Activated naive CD4-positive, alpha-beta T cell treated with Interleukin-2 at 50 U/mL for 16 hours (primary cell): ENCODE results near the gene MYF6.
"Not testable (repeated sequence)": the region's sequence is repeated elsewhere in the genome, so short reads cannot be mapped to it uniquely, and the experiment has no call there.

Source experiments
- DNase-seq: peaks from one replicate; pipeline ENCODE4 v3.0.0-alpha.2; 2020

MYF6 gene

DNA sequence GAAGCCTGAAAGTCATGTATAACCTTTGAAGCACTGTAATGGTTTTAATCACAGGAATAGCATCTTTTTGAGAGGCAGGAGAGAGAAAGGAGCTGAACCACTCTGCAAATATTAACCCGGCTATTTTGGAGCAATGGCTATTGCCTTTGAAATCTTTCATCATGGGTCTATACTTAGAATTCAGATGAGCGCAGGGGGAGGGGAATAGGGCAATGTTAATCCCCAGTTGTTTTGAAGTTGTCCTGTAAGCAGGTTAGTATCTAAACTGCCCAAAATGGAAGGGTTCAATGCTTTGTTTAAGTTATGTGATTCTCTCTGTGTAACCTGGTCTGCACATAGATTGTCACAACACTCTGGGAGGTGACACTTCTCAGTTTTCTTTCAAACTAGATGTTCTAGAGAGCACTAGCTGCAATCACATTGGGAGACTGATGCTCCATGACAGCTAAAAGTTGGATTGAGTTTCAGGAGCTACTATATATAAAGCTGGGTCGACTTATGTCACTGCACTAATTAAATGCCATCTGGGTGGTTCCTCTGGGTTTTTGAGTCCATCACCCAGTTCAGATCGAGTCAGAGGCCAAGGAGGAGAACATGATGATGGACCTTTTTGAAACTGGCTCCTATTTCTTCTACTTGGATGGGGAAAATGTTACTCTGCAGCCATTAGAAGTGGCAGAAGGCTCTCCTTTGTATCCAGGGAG lies at the start of gene MYF6:
MYF6 (plus strand) TSS at position 509 of the 704 bp plus-strand sequence; CDS start at position 595, 86 bp downstream.
- no peak for DNase-seq

DNA sequence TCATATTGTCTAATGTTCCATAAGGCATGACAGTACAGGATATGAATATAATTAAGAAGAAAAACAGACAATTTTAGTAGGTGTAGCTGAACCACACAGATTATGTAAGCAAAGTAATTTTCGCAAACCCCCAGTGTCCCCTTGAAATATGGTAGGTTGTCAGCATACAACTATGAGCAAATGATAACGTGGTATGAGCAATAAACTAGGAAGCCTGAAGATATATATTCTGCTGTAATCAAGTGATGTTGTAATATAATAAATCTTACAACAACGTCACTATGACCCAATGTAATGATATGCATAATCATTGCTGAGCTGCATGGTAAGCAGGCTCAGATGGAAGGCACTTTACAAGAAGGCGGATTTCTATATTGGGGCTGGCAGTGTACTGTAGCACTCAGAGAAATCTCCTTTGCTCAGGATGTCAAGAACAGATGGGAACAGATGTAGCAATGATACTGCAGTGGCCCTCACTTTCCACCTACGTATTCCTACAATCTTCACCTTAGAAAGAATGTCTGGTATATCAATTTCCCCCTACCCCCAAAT lies 47.8 kb upstream of the MYF6 start:
- DNase-seq = no peak

- no peak for DNase-seq
Measured at GRCh38 chr12:80662586-80662985, 44.8 kb upstream of the MYF6 start.

- no peak for DNase-seq
Measured at GRCh38 chr12:80670214-80670613, 37.2 kb upstream of the MYF6 start.

GRCh38 chr12:80676042-80676636 lies 31.3 kb upstream of the MYF6 start:
- DNase-seq = not testable (repeated sequence)

DNA sequence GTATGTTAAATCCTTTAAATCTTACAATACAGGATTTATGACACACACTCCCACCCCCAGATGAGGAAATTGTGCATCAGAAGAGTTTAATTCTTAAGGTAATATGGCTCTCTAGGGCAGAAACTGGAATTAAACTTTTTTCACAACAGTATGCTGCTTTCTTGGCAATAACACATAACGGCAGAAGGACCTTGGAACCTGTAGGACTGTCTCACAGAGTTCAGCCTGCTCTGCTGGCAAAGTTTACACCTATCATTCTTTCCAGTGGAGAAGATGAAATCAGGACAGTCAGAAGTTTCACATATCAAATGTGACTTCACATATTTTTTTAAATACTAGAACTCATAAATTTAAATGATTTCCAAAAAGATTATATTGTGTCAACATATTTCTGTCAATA lies 30.6 kb upstream of the MYF6 start:
- no peak for DNase-seq

- no peak for DNase-seq
Measured at GRCh38 chr12:80677994-80678393, 29.4 kb upstream of the MYF6 start.

GRCh38 chr12:80679346-80680131 lies 27.9 kb upstream of the MYF6 start:
- DNase-seq = no peak

DNA sequence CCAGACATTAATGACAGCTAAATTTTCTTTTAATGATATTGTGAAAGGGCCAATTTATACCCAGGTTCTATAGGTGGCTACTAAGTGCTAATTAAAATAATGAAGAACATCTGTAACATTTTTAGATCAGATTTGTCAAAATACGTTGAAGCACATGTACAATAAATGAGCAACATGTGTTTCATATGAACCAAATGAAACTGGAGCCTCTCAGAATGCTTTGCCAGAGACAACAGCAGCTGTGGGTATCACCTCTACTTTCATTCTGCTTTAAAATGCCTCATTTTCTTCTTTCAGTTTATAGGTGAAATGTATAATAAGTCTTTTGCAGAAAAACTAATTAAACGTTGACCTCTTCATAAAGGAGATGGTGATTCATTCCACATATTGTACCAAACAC lies 26.1 kb upstream of the MYF6 start:
- no peak for DNase-seq

GRCh38 chr12:80681786-80682185 lies 25.6 kb upstream of the MYF6 start:
- no peak for DNase-seq

- DNase-seq = no peak
Measured at GRCh38 chr12:80684077-80684495, 23.3 kb upstream of the MYF6 start.

GRCh38 chr12:80690090-80690489 lies 17.3 kb upstream of the MYF6 start:
- DNase-seq = no peak

- DNase-seq = no peak
Measured at GRCh38 chr12:80690513-80690912, 16.9 kb upstream of the MYF6 start.

DNA sequence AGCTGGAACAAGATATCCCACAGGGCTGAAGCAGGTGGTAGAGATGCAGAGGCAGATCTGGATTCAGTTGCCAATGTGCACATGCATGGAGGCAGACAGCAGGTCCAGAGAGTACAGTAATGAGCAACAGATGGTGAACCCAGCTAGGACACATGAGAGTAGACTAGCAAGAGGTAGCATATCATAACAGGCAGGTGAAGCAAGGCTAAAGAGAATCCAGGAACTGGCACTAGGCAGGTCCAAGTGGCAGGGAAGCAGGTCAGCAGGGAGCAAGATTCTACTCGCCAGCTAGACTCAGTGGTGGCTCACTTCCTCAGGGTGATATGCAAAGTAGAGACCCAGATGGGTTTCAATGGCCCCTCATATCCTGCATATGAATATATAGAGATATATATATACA lies 15.3 kb upstream of the MYF6 start:
- no peak for DNase-seq

DNA sequence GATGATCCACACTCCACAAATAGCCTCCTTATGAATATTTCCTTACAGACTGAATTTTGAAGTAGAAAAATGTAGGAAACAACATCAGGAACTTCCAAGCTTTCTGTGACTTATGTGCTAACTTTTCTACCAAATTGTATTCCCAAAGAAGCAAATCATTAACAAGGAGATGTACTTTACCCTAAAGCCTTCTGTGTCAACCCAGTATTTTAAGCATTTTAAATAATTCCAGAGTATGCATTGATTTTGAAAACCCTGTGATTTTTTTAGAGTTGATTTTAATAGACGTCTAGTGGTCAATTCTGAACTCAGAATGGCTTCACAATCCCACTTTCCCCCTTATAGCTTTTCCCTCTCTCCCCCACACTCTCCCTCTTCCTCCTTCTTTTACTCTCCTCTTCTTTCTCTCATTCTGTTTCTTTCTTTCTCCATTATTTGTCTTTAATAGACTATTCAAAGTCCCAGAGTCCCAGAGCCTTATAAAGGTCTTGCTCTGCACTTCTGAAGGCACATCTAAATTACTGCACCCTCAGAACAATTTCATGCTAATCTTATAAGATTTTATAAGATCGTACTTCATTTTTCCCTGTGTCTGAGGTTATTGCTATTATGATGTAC lies 10.1 kb upstream of the MYF6 start:
- no peak for DNase-seq

- no peak for DNase-seq
Measured at GRCh38 chr12:80698256-80698655, 9.2 kb upstream of the MYF6 start.

- DNase-seq = no peak
Measured at GRCh38 chr12:80698847-80699542, 8.4 kb upstream of the MYF6 start.

GRCh38 chr12:80700327-80700726 lies 7.1 kb upstream of the MYF6 start:
- no peak for DNase-seq

DNA sequence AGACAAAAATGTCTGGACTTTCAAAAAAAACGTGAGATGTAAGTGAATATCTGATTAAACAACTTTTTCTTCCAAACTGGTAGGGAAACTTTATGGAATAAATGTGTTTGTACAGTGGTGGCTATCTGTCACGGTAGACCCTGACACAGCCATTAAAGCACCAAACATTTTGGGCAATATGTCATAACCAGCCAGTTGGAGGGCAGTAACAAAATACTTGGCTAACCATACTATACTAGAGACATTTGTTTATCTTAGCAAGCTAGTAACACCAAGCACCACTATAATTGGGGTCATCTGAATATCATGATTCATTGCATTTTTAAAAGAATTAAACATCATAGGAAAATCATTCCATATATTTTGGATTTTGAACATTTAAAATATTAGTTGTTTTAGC lies 6.0 kb upstream of the MYF6 start:
- DNase-seq = no peak

DNA sequence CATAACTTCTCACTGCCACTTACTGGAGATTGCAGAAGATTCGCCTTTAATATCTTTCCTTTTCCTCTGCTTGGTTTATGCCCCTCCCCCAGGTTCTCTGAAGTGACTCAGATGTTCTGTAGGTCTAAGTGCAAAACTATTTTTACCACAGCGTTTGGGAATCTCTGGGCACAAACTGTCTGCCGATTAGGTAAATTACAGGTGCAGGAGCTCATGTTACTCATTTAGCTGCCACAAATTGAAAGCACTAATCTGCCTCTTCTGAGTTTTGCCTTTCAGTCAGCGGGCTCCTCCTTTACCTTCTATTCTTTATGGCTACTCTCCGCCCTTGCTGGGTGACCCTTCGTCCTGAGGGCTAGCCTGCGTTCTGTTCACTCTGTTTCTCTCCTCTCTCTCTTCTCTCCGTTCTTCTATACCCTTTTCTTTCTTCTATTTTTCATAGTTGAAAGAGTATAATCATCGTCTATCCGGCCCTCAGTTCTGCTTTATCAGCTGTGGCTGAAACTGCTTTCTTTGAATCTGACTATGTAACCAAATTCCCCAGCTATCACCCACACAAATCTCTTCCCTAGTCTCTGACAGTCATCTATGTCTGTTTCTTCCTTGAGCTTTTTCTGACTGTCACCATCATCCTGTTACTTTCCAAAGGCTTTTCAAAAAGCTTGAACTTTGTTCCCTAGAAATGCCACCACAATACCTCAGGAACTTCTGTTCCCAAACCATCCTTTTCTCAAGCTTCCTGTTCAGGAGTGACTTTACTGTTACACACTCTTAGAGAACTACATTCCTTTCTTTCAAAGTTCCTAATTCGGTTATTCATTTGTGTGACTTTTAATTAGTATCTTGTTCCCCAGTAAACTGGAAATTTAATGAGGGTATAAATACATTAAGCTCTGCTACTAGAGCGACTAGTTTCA lies 4.3 kb upstream of the MYF6 start:
- DNase-seq = no peak

DNA sequence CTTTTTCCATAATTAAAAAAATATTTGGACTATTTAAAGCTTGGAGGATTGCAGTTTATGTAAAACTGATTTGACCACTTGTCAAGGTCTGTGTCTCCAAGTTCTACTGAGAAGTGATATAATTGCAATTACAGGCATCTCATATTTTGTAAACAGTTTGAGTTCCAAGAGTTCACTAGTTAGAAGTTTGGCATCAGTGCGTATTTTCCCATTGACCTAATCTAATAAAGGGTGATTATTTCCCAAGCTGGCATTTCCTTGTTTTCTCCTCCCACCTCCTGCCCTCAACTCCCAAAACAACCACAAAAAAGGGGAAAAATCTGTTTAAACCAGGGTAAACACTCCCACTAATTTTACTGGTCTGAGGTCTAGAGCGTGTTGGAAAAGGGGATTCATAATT lies 3.0 kb upstream of the MYF6 start:
- DNase-seq = no peak
